Superior temporal gyrus (tissue), 1 donor: ENCODE results near the gene GGA2.

Experiments
- DNase-seq: peaks from one replicate; pipeline ENCODE4 v3.0.0-alpha.2; 2016; ENCODE audit errors: extremely low spot score

Gene GGA2

DNA sequence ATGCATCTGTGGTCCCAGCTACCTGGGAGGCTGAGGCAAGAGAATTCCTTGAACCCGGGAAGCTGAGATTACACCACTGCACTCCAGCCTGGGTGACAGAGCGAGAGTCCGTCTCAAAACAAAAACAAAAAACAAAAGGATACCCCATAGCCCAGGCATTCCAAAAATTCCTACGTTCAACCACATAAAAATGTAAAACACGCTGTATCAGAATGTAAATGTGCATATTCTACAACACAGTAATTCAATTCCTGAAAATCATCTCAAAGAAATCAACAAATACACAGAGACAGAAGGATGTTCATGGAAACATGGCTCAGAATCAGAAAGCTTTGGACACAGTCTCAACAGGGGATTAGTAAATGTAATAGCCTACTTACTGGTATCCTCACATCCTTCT lies 90.3 kb downstream of the GGA2 start:
- no peak for DNase-seq

DNA sequence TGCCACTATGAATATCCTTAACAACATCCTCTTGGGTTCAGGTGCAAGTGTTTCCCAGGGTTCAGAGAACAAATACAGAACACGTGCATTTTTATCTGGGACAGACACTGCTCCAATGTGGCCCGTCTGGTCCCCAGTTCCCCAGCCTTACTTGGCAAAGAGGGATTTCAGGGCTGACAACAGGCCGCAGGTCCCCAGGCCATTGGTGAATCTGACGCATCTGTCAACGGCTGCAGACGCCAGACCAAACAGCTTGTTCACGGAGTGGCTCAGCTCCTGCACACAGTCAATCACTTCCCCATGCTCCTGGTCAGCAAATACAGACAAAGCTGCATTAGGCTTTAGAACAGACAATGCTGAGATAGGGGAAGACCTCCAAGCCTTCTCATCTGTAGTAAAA lies 93.5 kb downstream of the GGA2 start:
- DNase-seq = no peak

DNA sequence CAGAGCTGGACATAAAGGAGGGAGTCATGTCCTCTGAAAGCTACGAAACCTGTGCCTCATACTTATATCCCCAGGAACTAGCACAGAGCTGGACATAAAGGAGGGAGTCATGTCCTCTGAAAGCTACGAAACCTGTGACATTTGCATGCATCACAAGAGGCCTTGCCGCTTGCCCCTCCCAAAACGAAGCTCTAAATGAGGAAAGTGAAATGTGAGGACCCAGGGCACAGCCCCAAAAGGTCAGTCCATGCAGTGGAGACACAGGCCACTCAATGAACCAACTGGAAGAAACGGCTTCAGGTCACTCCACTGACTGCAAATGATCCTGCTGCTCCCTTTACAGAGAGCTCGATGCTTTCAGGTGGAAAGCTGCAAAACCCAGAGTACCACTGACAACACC lies 95.6 kb downstream of the GGA2 start:
- no peak for DNase-seq
